Islet of Langerhans (tissue), 1 donor: Measurements from ENCODE around the gene MXD4.
"Not testable (repeated sequence)": the region's sequence is repeated elsewhere in the genome, so short reads cannot be mapped to it uniquely, and the experiment has no call there.

Experiments
- FAIRE-seq: peaks from one replicate; lab custom pipeline; 2011; peaks lifted over from hg19 to GRCh38; lab: Jason Lieb, UNC

Gene MXD4

GRCh38 chr4:2250357-2251072 is 11.4 kb downstream of the MXD4 start:
- FAIRE-seq: no peak

GRCh38 chr4:2249526-2250356 is 12.2 kb downstream of the MXD4 start:
- FAIRE-seq: no peak

- no peak for FAIRE-seq
Measured at GRCh38 chr4:2248821-2249261, 13.1 kb downstream of the MXD4 start.

- no peak for FAIRE-seq
Measured at GRCh38 chr4:2248044-2248780, 13.7 kb downstream of the MXD4 start.

- FAIRE-seq: no peak
Measured at GRCh38 chr4:2247128-2248043, 14.5 kb downstream of the MXD4 start.

- FAIRE-seq: no peak
Measured at GRCh38 chr4:2246384-2247127, 15.4 kb downstream of the MXD4 start.

- no peak for FAIRE-seq
Measured at GRCh38 chr4:2245787-2246275, 16.1 kb downstream of the MXD4 start.

- FAIRE-seq: no peak
Measured at GRCh38 chr4:2245057-2245786, 16.7 kb downstream of the MXD4 start.

- no peak for FAIRE-seq
Measured at GRCh38 chr4:2243681-2244380, 18.1 kb downstream of the MXD4 start.

GRCh38 chr4:2241410-2242353 is 20.2 kb downstream of the MXD4 start, which contains the start of the genes HAUS3 and POLN:
Gene HAUS3 (minus strand): TSS chr4:2242121. CDS start chr4:2240946, 1,175 bp downstream.
Gene POLN (minus strand): TSS chr4:2242121. CDS start chr4:2229231, 12,890 bp downstream.
- no peak for FAIRE-seq

GRCh38 chr4:2241003-2241402 is 20.9 kb downstream of the MXD4 start:
- FAIRE-seq: no peak

- FAIRE-seq: no peak
Measured at GRCh38 chr4:2236944-2237666, 24.8 kb downstream of the MXD4 start.

GRCh38 chr4:2231082-2231481 is 30.8 kb downstream of the MXD4 start:
- FAIRE-seq: no peak

GRCh38 chr4:2226261-2226660 is 35.6 kb downstream of the MXD4 start:
- FAIRE-seq: no peak

- FAIRE-seq: no peak
Measured at GRCh38 chr4:2222838-2223237, 39.1 kb downstream of the MXD4 start.

- FAIRE-seq: not testable (repeated sequence)
Measured at GRCh38 chr4:2221378-2221777, 40.5 kb downstream of the MXD4 start.

GRCh38 chr4:2220016-2220630 is 41.8 kb downstream of the MXD4 start:
- FAIRE-seq: no peak
